ENCODE results near the gene S100A2. TPM values are rescaled to one million over a fixed set of nuclear protein-coding genes. Genes with fewer than 3 reads are reported as not detected.
"Not testable (repeated sequence)": the region's sequence is repeated elsewhere in the genome, so short reads cannot be mapped to it uniquely, and the experiment has no call there.

S100A2 gene
- total RNA-seq, 1 donor from 2014 or later: 2.0 TPM

- TF ChIP-seq CTCF (IDR thresholded peaks at IDR 0.05): no peak
- no peaks in the 10 kb centered on the region for H3K9me3 Mint-ChIP-seq
- no peaks in the 10 kb centered on the region for H3K36me3 Mint-ChIP-seq (ENCODE audit: low read depth)
- peaks cover 2% of the 10 kb centered on the region for H3K4me1 Mint-ChIP-seq
- H3K27ac Mint-ChIP-seq: no peak overlapping the region
- H3K27me3 Mint-ChIP-seq: peaks cover 4% of the 10 kb centered on the region
- POLR2A ChIA-PET: interaction anchor here (0.6 to 3.6 kb wide), 2 partner anchors 55 to 82 kb away, joined by 3 to 24 read pairs; partner anchors contain the start of gene CHTOP
- CTCF ChIA-PET: no interaction called here
- intact Hi-C loops (cut with micrococcal nuclease): no loop called here
- DNase-seq (no peak), ATAC-seq (ENCODE audit: low read depth) (no peak)
- H3K4me3 Mint-ChIP-seq: no peak overlapping the region
Measured at GRCh38 chr1:153578490-153578889, 12.8 kb upstream of the S100A2 start.

GRCh38 chr1:153577624-153578051 lies 12.0 kb upstream of the S100A2 start:
- no peaks in the 10 kb centered on the region for H3K9me3 Mint-ChIP-seq
- no peak for TF ChIP-seq CTCF (IDR thresholded peaks at IDR 0.05)
- no peaks in the 10 kb centered on the region for H3K36me3 Mint-ChIP-seq (ENCODE audit: low read depth)
- peaks cover 4% of the 10 kb centered on the region for H3K27me3 Mint-ChIP-seq
- peaks cover 10% of the 10 kb centered on the region for H3K4me1 Mint-ChIP-seq
- H3K4me3 Mint-ChIP-seq: no peak overlapping the region
- ATAC-seq (ENCODE audit: low read depth) (no peak), DNase-seq (no peak)
- CTCF ChIA-PET: interaction anchor here (0.8 to 2.6 kb wide), 3 partner anchors 50 to 67 kb away, joined by 3 to 9 read pairs (median 6); partner anchors contain the start of genes S100A1 and S100A13
- POLR2A ChIA-PET: interaction anchor here (0.5 to 3.6 kb wide), 4 partner anchors 18 to 419 kb away, joined by 3 to 24 read pairs (median 3); partner anchors contain the start of gene CHTOP
- intact Hi-C loops (cut with micrococcal nuclease): no loop called here
- H3K27ac Mint-ChIP-seq: no peak overlapping the region

DNA sequence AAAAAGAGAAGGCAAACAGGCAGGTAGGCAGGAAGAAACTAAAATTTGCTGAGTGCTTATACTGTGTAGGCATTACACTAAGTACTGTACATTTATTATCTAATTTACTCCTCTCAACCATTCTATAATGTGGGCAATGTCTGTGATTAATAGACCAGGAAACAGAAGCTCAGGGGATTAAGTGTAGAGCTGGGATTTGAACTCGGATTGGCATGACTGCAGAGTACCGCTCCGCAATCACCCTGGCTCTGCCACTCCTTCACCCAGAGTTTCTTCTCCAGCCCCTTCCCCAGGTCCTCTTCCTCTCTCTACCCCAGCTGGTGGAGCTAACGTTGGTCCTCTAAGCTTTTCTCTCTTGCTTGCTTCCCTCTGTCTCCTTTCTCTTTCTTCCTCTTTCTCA lies 11.5 kb upstream of the S100A2 start:
- Mint-ChIP-seq H3K4me1 (peaks cover 14% of the 10 kb centered on the region), H3K4me3 (no peak overlapping the region), H3K9me3 (no peaks in the 10 kb centered on the region), H3K27ac (peak overlapping the region; percentile 14), H3K36me3 (ENCODE audit: low read depth) (no peaks in the 10 kb centered on the region), H3K27me3 (peaks cover 4% of the 10 kb centered on the region)
- TF ChIP-seq CTCF (IDR thresholded peaks at IDR 0.05): no peak
- ChIA-PET POLR2A (interaction anchor here (0.5 to 3.6 kb wide), 3 partner anchors 19 to 420 kb away, joined by 3 to 24 read pairs (median 3); partner anchors contain the start of gene CHTOP), CTCF (interaction anchor here (0.8 to 2.6 kb wide), 3 partner anchors 50 to 67 kb away, joined by 3 to 9 read pairs (median 6); partner anchors contain the start of genes S100A1 and S100A13)
- intact Hi-C loops (cut with micrococcal nuclease): no loop called here
- ATAC-seq (ENCODE audit: low read depth) (no peak), DNase-seq (no peak)

DNA sequence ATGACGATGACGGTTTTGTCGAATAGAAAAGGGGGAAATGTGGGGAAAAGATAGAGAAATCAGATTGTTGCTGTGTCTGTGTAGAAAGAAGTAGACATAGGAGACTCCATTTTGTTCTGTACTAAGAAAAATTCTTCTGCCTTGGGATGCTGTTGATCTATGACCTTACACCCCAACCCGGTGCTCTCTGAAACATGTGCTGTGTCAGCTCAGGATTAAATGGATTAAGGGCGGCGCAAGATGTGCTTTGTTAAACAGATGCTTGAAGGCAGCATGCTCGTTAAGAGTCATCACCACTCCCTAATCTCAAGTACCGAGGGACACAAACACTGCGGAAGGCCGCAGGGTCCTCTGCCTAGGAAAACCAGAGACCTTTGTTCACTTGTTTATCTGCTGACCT lies 9.9 kb upstream of the S100A2 start:
- H3K27ac Mint-ChIP-seq; H3K9me3 Mint-ChIP-seq; H3K36me3 Mint-ChIP-seq (ENCODE audit: low read depth); intact Hi-C loops (cut with micrococcal nuclease); DNase-seq; H3K27me3 Mint-ChIP-seq; H3K4me3 Mint-ChIP-seq; ATAC-seq (ENCODE audit: low read depth): not testable (repeated sequence)
- H3K4me1 Mint-ChIP-seq: peaks cover 14% of the 10 kb centered on the region
- ChIA-PET CTCF (interaction anchor here (1.1 to 2.6 kb wide), 2 partner anchors 52 to 58 kb away, joined by 3 to 9 read pairs; partner anchors contain the start of genes CHTOP, S100A1 and S100A13), POLR2A (interaction anchor here (1.0 to 1.5 kb wide), 2 partner anchors 17 to 23 kb away, joined by 3 to 4 read pairs; no protein-coding TSS in a partner anchor)

- ATAC-seq (ENCODE audit: low read depth); H3K4me3 Mint-ChIP-seq; H3K27ac Mint-ChIP-seq; H3K36me3 Mint-ChIP-seq (ENCODE audit: low read depth); H3K27me3 Mint-ChIP-seq; H3K9me3 Mint-ChIP-seq; DNase-seq; POLR2A ChIA-PET; CTCF ChIA-PET; intact Hi-C loops (cut with micrococcal nuclease): not testable (repeated sequence)
- peaks cover 14% of the 10 kb centered on the region for H3K4me1 Mint-ChIP-seq
Measured at GRCh38 chr1:153575081-153575491, 9.4 kb upstream of the S100A2 start.

GRCh38 chr1:153573351-153573750 lies 7.7 kb upstream of the S100A2 start:
- intact Hi-C loops (cut with micrococcal nuclease): loop anchor here (2.0 to 5.0 kb wide), 4 partner anchors 25 to 699 kb away; partner anchors contain the start of genes HAX1, S100A13 and SNAPIN
- no peak for ATAC-seq (ENCODE audit: low read depth)

More at GRCh38 chr1:153573351-153573750, 7.7 kb upstream of the S100A2 start:
- Mint-ChIP-seq H3K36me3 (ENCODE audit: low read depth) (no peaks in the 10 kb centered on the region), H3K4me1 (peaks cover 20% of the 10 kb centered on the region), H3K9me3 (no peaks in the 10 kb centered on the region), H3K4me3 (no peak overlapping the region), H3K27ac (peak overlapping the region; percentile 79), H3K27me3 (peaks cover 10% of the 10 kb centered on the region)
- ChIA-PET CTCF (interaction anchor here (1.3 to 6.3 kb wide), 18 partner anchors 8 to 413 kb away, joined by 4 to 119 read pairs (median 10); partner anchors contain the start of genes CHTOP, ILF2, NPR1 and RAB13), POLR2A (interaction anchor here (0.6 to 4.7 kb wide), 12 partner anchors 25 to 165 kb away, joined by 3 to 65 read pairs (median 8); partner anchors contain the start of genes CHTOP, ILF2, INTS3 and S100A1)
- DNase-seq: no peak
- no peak for TF ChIP-seq CTCF (IDR thresholded peaks at IDR 0.05)

Measured in activated B cell treated with CpG ODN at 0.5 μM for 24 hours (primary cell).